HCT116 (cell line): ENCODE results near the gene TGFBR3. TPM values are rescaled to one million over a fixed set of nuclear protein-coding genes. Genes with fewer than 3 reads are reported as not detected.

ENCODE experiments used
- ATAC-seq: fragments of 200-7000 bp; cut with Tn5 transposase; 2 replicates; pipeline ENCODE4 v1.9.1; 2020; ENCODE audit warnings: mild to moderate bottlenecking, moderate library complexity
- BruUV-seq: library from RNA; stranded (reverse); fragments of 400-500 nt; replicated peaks from 2 replicates; lab custom pipeline; 2021; lab: Mats Ljungman, UMichigan
- CTCF ChIA-PET: fragments of 300-600 bp; sonication (Branson Sonifier 250); formaldehyde crosslinking; loops from one replicate; lab custom pipeline; 2021; ENCODE audit warnings: antibody characterized with exemption; lab: Charles Lee
- POLR2A ChIA-PET: fragments of 300-600, 350-600 bp; sonication (Branson Sonifier 250); formaldehyde crosslinking; loops from one replicate; lab custom pipeline; 2021; ENCODE audit warnings: antibody characterized with exemption; lab: Charles Lee
- RAD21 ChIA-PET, 2 experiments: fragments of 300-600 bp; sonication (Branson Sonifier 250); formaldehyde crosslinking; loops; one replicate each; lab custom pipeline; 2023; ENCODE audit warnings: low total read pairs in 2 of 2; ENCODE audit not compliant: uncharacterized antibody in 2 of 2, unreplicated experiment in 2 of 2, low non-redundant PET in 1 of 2; lab: Charles Lee
- DNase-seq: peaks from one replicate; pipeline ENCODE4 v3.0.0-alpha.2; 2010; ENCODE audit warnings: low read depth, low spot score
- H2AFZ ChIP-seq: fragments of 200-600 bp; shearing (Covaris generic), sonication (generic); 2 replicates; pipeline ENCODE4 v1.6.1; 2017; ENCODE audit warnings: low read depth, mixed run types, mixed read lengths, antibody characterized with exemption, low read length; ENCODE audit not compliant: poor library complexity, severe bottlenecking
- H3K27ac ChIP-seq: 2 replicates; pipeline ENCODE4 v1.5.1; 2012; ENCODE audit warnings: low read depth, low read length
- H3K27me3 ChIP-seq: fragments of 200-600 bp; sonication (generic); 2 replicates; pipeline ENCODE4 v1.6.1; 2016; ENCODE audit warnings: mixed run types, low read length, mixed read lengths; ENCODE audit not compliant: insufficient read depth
- H3K36me3 ChIP-seq, 2 experiments: fragments of 200-500 bp in 1 of 2; fragments of 200-600 bp in 1 of 2; sonication (Bioruptor generic) in 1 of 2; sonication (generic) in 1 of 2; 2 replicates each; pipeline versions ENCODE4 v1.5.1 to v1.6.1; 2014 to 2016; ENCODE audit warnings: low read length in 2 of 2, inconsistent platforms in 1 of 2, mixed read lengths in 1 of 2, mixed run types in 1 of 2; ENCODE audit not compliant: insufficient read depth in 2 of 2, control insufficient read depth in 1 of 2
- H3K4me1 ChIP-seq, 2 experiments: fragments of 200-600 bp in 1 of 2; sonication (generic) in 1 of 2; 2 replicates each; pipeline versions ENCODE4 v1.5.1 to v1.6.1; 2012 to 2017; ENCODE audit warnings: low read length in 2 of 2, inconsistent platforms in 1 of 2, mild to moderate bottlenecking in 1 of 2, mixed read lengths in 1 of 2, mixed run types in 1 of 2, moderate library complexity in 1 of 2; ENCODE audit not compliant: insufficient read depth in 2 of 2, control insufficient read depth in 1 of 2
- H3K4me2 ChIP-seq: fragments of 200-600 bp; sonication (generic); 2 replicates; pipeline ENCODE4 v1.6.1; 2017; ENCODE audit warnings: mixed run types, low read length, mixed read lengths
- H3K4me3 ChIP-seq, 2 experiments: fragments of 200-600 bp in 1 of 2; sonication (generic) in 1 of 2; replicated peaks in 1 of 2; 2 replicates each; pipeline ENCODE4 v1.5.1; 2011 to 2016; ENCODE audit warnings: low read length in 2 of 2, control low read depth in 1 of 2, low read depth in 1 of 2, mild to moderate bottlenecking in 1 of 2, mixed read lengths in 1 of 2, mixed run types in 1 of 2
- H3K79me2 ChIP-seq: fragments of 200-600 bp; sonication (generic); 2 replicates; pipeline ENCODE4 v1.6.1; 2017; ENCODE audit warnings: mild to moderate bottlenecking, mixed run types, low read length, moderate library complexity, mixed read lengths; ENCODE audit not compliant: insufficient read depth
- H3K9ac ChIP-seq: fragments of 200-600 bp; sonication (generic); 2 replicates; pipeline ENCODE4 v1.6.1; 2016; ENCODE audit warnings: low read length, mixed read lengths
- H3K9me2 ChIP-seq: fragments of 200-600 bp; sonication (generic), shearing (Covaris generic); 2 replicates; pipeline ENCODE4 v1.6.1; 2017; ENCODE audit warnings: mixed run types, mild to moderate bottlenecking, moderate library complexity; ENCODE audit not compliant: insufficient read depth
- H3K9me3 ChIP-seq, 2 experiments: fragments of 200-500 bp in 1 of 2; fragments of 200-600 bp in 1 of 2; sonication (Bioruptor generic) in 1 of 2; sonication (generic) in 1 of 2; 2 replicates each; pipeline ENCODE4 v1.6.1; 2014 to 2017; ENCODE audit warnings: low read length in 2 of 2, mixed read lengths in 2 of 2, inconsistent platforms in 1 of 2, low read depth in 1 of 2, mild to moderate bottlenecking in 1 of 2, mixed run types in 1 of 2, moderate library complexity in 1 of 2; ENCODE audit not compliant: control insufficient read depth in 1 of 2, insufficient read depth in 1 of 2
- H4K20me1 ChIP-seq: fragments of 200-600 bp; sonication (generic), shearing (Covaris generic); 2 replicates; pipeline ENCODE4 v1.6.1; 2017; ENCODE audit warnings: mixed run types, mild to moderate bottlenecking, moderate library complexity; ENCODE audit not compliant: insufficient read depth
- CEBPB ChIP-seq: IDR thresholded peaks from 2 replicates; pipeline ENCODE4 v1.6.1; 2012; ENCODE audit warnings: low read depth
- EGR1 ChIP-seq: IDR thresholded peaks from 2 replicates; pipeline ENCODE4 v1.6.1; 2012; ENCODE audit warnings: low read depth
- FOSL1 ChIP-seq: IDR thresholded peaks from 2 replicates; pipeline ENCODE4 v1.6.1; 2012; ENCODE audit warnings: low read depth
- POLR2AphosphoS5 ChIP-seq: IDR thresholded peaks from 2 replicates; pipeline ENCODE4 v1.6.1; 2011; ENCODE audit warnings: mild to moderate bottlenecking, low read depth, low read length, moderate library complexity
- RAD21 ChIP-seq: IDR thresholded peaks from 2 replicates; pipeline ENCODE4 v1.6.1; 2012; ENCODE audit warnings: low read depth, mild to moderate bottlenecking
- SP1 ChIP-seq: IDR thresholded peaks from 2 replicates; pipeline ENCODE4 v1.6.1; 2012; ENCODE audit warnings: low read depth
- YY1 ChIP-seq: IDR thresholded peaks from 2 replicates; pipeline ENCODE4 v1.6.1; 2011; ENCODE audit warnings: low read length, low read depth, moderate library complexity, mild to moderate bottlenecking; ENCODE audit not compliant: insufficient replicate concordance; ENCODE audit errors: extremely low read depth
- ZBTB33 ChIP-seq: IDR thresholded peaks from 2 replicates; pipeline ENCODE4 v1.6.1; 2011; ENCODE audit warnings: mild to moderate bottlenecking, low read length, moderate library complexity; ENCODE audit not compliant: insufficient replicate concordance; ENCODE audit errors: extremely low read depth
- ZNF274 ChIP-seq: fragments of 200-500 bp; sonication (Bioruptor generic); IDR thresholded peaks from 2 replicates; pipeline ENCODE4 v1.6.1; 2014; ENCODE audit warnings: mild to moderate bottlenecking, low read depth, low read length, inconsistent platforms
- intact Hi-C: fragments of 100-400 bp; cut with micrococcal nuclease; formaldehyde crosslinking; loops from 2 replicates; pipeline ENCODE4 v1.10.0; 2022
- total RNA-seq: library from RNA; stranded (reverse); gene quantifications from one replicate; pipeline ENCODE4 v1.2.1, GENCODE V29; 2021; ENCODE audit not compliant: unreplicated experiment

TGFBR3 gene
- total RNA-seq, 1 experiment from 2014 or later: 7.1 TPM

GRCh38 chr1:91736146-91736714 lies 149.7 kb downstream of the TGFBR3 start:
- no peaks in the 10 kb centered on the region for H3K36me3 ChIP-seq
- no peak for ATAC-seq
- no peak for DNase-seq
- BruUV-seq: no TSS peak
- H2AFZ ChIP-seq: no peak overlapping the region
- peak overlapping the region; percentile 85 for H3K27ac ChIP-seq
- H3K9me2 ChIP-seq: no peaks in the 10 kb centered on the region
- RAD21 ChIA-PET: no interaction called here
- H3K4me3 ChIP-seq: peak overlapping the region in 1 of 2 experiments; percentile 51; a peak in 2 of 4 replicates
- CTCF ChIA-PET: no interaction called here
- no peaks in the 10 kb centered on the region for H3K9me3 ChIP-seq
- H3K79me2 ChIP-seq: no peaks in the 10 kb centered on the region
- POLR2A ChIA-PET: no interaction called here
- peaks cover 61 to 85% of the 10 kb centered on the region in 2 experiments for H3K4me1 ChIP-seq
- intact Hi-C loops: loop anchor here (10.0 kb wide), 1 partner anchor 149 kb away; the partner anchor contains the start of gene TGFBR3
- TF ChIP-seq CEBPB: no peak
- no peak for TF ChIP-seq EGR1
- TF ChIP-seq YY1: no peak
- TF ChIP-seq ZBTB33: no peak
- no peak for TF ChIP-seq FOSL1
- TF ChIP-seq ZNF274: no peak
- TF ChIP-seq RAD21: no peak
- TF ChIP-seq POLR2AphosphoS5: no peak
- no peak for TF ChIP-seq SP1
- no peaks in the 10 kb centered on the region for H4K20me1 ChIP-seq
- no peaks in the 10 kb centered on the region for H3K27me3 ChIP-seq
- H3K4me2 ChIP-seq: peak overlapping the region; percentile 87
- peak overlapping the region; percentile 66 for H3K9ac ChIP-seq
